IPS-18c (cell line): ENCODE measurements around the gene MTG1.
A peak's percentile ranks its signal among the peaks of the same experiment; 100 is the strongest.
"Not testable (repeated sequence)": the region's sequence is repeated elsewhere in the genome, so short reads cannot be mapped to it uniquely, and the experiment has no call there.

ENCODE experiments used
- H3K4me3 ChIP-seq: 2 replicates; pipeline ENCODE4 v1.7.0; 2013; ENCODE audit warnings: low read depth, mild to moderate bottlenecking, low read length, moderate library complexity; ENCODE audit not compliant: insufficient read depth
- H3K9me3 ChIP-seq: one replicate; pipeline ENCODE4 v1.6.1; 2013; ENCODE audit warnings: mild to moderate bottlenecking, low read length, moderate library complexity; ENCODE audit not compliant: control insufficient read depth, insufficient read depth

Gene MTG1

DNA sequence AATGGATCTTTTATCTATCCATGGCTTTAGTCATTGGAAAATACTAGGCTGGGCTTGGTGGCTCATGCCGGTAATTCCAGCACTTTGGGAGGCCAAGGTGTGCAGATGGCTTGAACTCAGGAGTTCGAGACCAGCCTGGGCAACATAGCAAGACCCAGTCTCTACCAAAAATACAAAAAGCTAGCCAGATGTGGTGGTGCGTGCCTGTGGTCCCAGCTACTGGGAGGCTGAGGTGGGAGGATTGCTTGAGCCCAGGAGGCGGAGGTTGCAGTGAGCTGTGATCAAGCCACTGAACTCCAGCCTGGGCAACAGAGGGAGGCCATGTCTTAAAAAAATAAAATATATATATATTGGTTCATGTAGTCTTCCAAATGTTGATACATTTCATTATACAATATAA is 7.0 kb upstream of the MTG1 start:
- not testable (repeated sequence) for H3K9me3 ChIP-seq, H3K4me3 ChIP-seq

DNA sequence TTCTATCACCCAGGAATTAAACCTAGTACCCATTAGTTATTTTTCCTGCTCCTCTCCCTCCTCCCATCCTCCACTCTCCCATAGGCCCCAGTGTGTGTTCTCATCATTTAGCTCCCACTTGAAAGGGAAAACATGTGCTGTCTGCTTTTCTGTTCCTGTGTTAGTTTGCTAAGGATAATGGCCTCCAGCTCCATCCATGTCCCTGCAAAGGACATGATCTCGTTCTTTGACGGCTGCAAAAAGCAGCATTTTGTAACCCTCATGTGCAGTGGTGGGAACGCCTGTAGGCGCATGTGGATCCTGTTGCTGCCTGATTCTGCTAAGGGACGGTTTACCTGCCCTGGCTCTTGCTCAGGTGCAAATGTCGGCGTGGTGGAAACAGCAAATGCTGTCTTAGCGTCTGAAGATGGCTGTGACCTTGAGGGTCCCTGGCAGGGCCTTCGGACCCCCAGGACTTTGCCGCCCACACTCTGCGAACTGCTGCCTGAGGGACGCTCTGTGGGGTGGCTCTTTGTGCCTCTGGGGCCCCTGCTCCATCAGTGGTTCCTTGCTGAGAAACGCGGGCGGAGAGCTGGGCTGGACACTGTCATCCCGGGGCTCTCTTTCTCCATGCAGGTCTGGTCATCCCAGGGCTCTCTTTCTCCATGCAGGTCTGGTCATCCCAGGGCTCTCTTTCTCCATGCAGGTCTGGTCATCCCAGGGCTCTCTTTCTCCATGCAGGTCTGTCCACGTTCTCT is 5.6 kb upstream of the MTG1 start:
- Histone ChIP-seq H3K9me3 (no peaks in the 10 kb centered on the region), H3K4me3 (no peak overlapping the region)

DNA sequence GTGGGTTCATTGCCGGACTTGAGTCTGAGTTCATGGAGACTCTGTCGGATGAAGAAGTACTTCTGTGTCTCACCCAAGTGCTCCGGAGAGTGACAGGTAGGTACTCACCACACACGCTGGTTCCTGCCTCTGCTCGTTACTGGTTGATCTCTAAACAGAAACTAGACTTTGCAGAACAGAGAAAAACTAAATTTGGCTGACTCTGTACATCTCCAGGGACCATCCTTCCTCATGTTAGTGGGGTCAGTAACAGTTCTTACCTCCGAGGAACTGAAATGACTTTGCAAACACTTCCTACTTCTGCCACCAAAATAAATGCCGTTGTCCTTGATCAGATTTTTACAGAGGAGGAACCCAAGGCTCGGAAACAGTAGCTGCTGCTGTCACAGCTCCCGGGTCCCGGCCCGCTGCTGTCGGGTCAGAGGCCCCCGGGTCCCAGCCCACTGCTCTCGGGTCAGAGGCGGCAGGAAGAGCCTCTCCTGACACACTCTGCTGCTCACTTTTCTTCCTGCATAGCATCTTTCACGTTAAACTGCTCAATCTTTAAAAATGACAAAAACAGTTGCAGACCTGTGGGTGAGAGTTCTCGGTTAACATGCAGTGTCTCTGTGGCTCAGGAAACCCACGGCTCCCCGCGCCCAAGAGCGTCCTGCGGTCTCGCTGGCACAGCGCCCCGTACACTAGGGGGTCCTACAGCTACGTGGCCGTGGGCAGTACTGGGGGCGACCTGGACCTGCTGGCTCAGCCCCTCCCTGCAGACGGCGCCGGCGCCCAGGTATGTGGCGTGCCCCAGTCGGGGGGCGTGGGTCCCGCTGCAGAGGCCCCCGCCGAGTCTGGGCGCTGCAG is 4.8 kb upstream of the MTG1 start:
- Histone ChIP-seq H3K9me3 (no peaks in the 10 kb centered on the region), H3K4me3 (no peak overlapping the region)

DNA sequence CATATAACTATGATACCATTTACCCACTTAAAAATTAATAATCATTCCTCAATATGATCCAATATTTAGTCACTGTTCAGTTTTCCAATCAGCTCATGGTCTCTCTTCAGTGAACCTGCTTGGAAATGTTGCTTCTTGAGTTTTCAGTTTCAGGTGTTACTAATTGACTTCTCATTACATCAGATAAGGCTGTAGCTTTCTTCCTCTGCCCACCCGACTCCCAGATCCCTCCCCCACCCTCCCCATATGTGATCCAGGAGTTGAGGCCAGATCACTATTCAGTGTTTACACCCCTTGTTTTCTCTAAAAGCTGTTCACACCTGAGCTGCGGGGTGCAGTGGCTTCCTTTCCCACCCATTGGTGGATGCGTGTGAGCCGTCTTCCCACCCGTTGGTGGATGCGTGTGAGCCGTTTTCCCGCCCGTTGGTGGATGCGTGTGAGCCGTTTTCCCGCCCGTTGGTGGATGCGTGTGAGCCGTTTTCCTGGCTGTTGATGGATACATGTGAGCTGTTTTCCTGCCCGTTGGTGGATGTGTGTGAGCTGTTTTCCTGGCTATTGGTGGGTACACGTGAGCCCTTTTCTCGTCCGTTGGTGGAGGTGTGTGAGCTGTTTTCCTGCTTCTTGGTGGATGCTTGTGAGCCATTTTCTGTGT is 3.2 kb upstream of the MTG1 start:
- Histone ChIP-seq H3K4me3 (no peak overlapping the region), H3K9me3 (peaks cover 2% of the 10 kb centered on the region)

DNA sequence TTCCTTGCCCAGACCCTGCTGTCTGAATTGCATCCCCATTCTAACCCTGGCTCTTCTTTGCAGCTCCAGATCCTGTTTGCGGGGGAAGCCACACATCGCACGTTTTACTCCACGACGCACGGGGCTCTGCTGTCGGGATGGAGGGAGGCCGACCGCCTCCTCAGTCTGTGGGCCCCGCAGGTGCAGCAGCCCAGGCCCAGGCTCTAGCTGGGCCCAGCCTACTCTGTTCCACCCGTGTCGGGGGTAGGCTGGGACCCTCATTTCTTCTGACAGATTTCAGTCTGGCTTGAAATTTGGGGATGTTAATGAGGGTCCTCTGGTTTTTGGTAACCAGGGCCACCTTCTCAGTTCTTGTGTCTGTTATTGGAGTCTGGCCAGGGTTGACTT is 2.7 kb upstream of the MTG1 start:
- no peak overlapping the region for H3K4me3 ChIP-seq
- H3K9me3 ChIP-seq = peaks cover 2% of the 10 kb centered on the region

DNA sequence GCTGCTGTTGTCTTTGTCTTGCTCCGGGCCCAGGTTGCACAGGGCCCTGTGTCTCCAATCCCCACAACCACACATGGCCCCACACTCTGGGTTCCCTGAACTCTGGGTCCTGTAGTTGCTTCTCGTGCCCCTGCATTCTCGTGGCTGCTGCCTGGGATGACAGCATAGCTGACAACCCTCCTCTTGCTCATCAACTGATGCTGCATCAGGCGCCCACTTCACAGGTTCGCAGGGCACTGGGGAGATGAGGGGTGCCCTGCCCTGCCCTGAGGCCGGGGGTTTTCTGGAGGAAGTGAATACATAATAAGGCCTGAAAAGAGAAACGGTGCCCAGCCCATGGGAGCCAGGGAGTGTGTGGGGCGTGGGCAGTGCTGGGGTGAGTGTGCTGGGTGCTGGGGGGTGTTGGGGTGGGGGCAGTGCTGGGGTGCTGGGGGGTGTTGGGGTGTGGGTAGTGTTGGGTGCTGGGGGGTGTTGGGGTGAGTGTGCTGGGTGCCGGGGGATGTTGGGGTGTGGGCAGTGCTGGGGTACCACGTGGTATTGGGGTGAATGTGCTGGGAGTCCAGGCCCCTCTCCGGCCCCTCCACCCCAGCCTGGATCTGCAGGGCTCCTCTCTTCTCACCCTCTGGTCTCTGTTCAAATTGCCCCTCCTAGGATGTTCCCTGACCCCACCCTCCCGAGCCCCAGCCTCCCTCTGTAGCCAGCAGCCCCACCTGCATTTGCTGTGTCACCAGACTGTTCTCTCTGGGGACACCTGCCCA is 2.0 kb upstream of the MTG1 start:
- H3K4me3 ChIP-seq = no peak overlapping the region
- peaks cover 2% of the 10 kb centered on the region for H3K9me3 ChIP-seq

DNA sequence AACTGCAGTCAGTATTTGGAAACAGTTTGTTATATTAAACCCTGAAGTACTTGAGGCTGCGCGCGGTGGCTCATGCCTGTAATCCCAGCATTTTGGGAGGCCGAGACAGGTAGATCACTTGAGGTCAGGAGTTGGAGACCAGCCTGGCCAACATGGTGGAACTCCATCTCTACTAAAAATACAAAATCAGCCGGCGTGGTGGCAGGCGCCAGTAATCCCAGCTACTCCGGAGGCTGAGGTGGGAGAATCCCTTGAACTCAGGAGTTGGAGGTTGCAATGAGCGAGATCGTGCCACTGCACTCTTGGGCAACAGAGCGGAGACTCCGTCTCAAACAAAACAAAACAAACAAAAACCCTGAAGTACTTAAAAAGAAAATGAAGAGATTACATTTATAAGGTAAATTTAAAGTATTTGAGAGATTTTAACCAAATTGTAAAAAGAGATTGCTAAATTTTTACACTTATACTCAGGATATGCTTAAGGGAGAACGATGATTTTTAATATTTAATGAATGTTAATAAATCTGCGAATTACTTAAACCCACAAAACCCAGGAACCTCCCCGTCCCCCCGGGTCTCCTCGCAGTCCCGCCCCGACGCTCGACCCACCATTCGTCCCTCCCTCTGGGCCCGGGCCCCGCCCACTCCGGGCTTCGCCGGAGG is 425 bp upstream of the MTG1 start:
- H3K4me3 ChIP-seq = peak overlapping the region; percentile 97; the same call in 1 of the 2 replicates
- peaks cover 2% of the 10 kb centered on the region for H3K9me3 ChIP-seq

DNA sequence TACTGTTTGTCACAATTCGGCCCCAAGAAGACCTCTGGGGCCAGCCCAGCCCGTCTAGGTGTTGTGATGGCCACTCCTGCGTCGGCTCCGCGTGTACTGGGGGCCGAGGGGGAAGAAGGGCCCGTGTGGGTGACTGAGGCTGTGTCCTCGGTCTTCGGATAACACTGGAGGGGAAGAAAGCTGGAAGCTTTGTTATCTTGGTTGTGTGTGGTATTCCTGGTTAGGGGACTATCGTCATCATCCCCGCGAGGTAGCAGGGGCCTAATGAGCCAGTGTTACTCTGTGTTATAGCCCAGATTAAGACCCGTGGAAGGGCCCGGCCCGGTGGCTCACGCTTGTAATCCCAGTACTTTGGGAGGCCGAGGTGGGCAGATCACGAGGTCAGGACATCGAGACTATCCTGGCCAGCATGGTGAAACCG is 854 bp downstream of the MTG1 start:
- H3K4me3 ChIP-seq = peak overlapping the region; percentile 97
- peaks cover 2% of the 10 kb centered on the region for H3K9me3 ChIP-seq

DNA sequence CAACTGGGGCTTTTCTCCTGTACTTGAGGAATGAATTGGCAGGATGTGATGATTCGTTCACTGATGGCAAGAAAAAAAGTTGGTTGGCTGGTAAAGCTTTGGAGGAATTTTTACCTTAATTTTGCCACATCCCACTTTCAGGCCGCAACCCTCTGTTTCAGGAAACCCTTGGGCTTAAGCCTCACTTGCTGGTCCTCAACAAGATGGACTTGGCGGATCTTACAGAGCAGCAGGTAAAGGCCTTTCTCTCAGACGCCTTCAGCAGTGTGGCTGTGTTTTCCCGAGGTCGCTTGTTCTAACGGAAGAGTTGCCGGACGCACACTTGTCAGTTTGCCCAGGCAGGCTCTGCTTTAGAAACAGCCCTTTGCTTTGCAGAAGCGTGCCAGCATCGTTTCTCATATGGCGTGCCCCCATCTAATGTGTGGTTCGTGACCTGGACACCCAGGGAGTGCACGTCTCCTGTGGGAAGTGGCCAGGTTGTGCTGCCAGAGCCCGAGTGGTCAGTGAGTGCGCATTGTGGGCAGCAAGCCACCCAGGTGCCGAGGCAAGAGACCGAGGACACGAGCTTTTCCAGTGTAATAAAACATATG is 2.2 kb downstream of the MTG1 start:
- Histone ChIP-seq H3K9me3 (peaks cover 2% of the 10 kb centered on the region), H3K4me3 (no peak overlapping the region)

DNA sequence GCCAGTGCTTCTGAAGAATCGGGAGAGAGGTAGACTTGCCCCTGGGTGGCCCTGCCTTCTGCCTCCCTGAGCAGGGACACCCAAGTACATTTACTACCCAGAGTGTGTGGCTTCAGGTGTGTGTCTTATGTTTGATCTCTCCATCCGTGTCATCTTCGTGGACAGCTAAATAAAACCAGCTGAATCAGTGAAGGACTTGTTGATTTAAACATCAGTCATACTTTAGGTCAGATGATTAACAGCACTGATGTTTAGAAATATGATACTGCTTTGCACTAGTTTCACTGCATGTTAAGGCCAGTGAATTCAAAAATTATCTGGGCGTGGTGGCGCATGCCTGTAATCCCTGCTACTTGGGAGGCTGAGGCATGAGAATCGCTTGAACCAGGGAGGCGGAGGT is 4.0 kb downstream of the MTG1 start:
- Histone ChIP-seq H3K4me3 (no peak overlapping the region), H3K9me3 (peaks cover 2% of the 10 kb centered on the region)

DNA sequence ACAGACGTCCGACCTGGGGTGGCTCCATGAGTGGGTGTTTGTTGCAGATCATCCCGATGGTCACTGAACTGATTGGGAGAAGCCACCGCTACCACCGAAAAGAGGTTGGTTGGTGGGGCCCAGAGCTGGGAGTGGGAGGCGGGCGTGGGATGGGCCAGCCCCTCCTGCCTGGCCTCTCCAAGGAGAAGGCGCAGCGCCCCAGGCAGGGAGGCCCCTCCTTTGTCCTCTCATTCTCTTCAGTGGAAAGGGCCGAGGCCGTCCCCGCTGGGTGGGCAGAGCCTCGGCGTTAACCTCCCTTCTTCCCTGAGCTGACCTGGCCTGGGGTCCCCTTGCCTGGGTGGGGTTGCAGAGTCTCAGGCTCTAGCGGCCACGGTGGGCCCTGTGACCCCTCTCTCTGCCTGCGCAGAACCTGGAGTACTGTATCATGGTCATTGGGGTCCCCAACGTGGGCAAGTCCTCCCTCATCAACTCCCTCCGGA is 5.2 kb downstream of the MTG1 start:
- Histone ChIP-seq H3K4me3 (no peak overlapping the region), H3K9me3 (peaks cover 2% of the 10 kb centered on the region)

DNA sequence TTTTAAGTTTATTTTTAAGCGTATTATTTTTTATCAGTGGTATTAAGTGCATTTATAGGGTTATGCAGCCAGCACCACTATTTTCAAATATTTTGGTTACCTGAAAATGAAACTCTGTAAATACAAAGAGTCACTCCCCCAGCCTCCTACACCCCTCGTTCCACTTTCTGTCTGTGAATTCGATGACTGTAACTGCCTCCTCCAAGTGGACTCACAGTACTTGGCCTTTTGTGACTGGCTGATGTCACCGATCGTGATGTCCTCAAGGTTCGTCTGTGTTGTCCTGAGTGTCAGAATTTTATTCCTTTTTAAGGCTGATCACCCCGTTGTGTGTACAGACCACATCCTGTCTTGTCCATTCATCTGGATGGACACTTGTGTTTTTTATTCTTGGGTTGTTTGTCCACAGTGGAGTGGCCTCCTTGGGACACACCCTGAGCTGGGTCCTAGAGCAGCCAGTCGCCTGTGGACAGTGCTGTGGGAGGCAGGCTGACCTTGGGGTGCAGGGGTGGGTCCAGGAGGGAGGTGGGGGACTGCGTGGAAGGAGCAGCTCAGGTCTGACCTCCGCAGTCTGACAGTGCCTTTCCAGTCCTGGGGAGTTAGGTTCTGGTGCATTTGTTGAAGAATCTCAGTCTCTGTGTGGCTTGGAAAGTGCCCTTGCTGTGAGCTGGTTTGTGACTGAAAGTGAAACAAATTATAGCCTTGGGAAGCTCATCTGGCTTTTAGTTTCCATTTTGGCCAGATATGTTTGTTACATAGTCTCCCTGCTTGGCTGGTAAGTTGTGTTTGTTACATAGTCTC is 6.9 kb downstream of the MTG1 start:
- Histone ChIP-seq H3K9me3 (no peaks in the 10 kb centered on the region), H3K4me3 (no peak overlapping the region)

DNA sequence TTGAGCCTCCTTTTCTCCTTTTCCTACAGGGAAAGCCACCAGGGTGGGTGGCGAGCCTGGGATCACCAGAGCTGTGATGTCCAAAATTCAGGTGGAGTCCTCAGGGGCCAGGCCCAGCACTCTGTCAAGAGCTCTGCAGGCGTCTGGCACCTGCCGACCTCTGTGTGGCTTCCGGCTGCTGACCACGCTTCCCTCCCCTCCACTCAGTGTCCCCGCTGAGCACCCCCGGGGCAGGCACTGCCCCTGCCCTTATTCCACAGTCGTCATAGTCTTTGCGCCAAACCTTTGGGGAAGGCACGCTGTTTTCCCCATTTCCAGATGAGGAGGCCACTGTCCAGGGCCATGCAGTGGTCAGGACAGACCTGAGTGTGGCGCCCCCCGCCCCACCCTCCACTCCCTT is 7.5 kb downstream of the MTG1 start:
- no peak overlapping the region for H3K4me3 ChIP-seq
- H3K9me3 ChIP-seq = no peaks in the 10 kb centered on the region

DNA sequence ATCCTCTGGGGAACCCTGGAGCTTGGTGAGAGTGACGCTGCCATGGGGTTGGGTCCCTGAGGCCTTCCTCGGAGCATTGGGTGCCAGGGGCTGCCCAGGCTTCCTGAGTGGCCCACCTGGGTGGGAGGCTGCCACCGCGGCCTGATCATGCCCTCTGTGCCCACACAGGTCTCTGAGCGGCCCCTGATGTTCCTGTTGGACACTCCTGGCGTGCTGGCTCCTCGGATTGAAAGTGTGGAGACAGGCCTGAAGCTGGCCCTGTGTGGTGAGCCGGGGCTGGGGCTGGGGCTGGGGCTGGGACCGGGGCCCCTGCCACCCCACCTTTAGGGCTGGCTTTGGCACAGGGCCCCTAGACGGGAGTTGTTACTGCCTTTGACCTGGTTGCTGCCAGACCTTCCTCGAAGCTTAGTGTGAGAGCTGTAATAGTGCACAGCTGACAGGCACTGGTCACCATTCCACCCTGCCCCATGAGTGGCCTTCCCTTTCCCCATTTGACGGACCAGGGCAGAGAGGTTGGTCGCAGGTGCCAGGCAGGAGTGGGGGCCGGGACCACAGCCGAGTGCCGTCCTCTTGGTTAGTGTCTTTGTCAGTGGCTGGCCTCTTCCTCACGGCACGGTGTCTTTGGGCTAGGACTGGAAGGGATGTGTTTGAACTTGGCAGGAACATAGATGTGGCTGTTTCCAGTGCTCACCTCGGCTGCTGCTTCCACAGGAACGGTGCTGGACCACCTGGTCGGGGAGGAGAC is 8.2 kb downstream of the MTG1 start:
- H3K4me3 ChIP-seq = no peak overlapping the region
- no peaks in the 10 kb centered on the region for H3K9me3 ChIP-seq

DNA sequence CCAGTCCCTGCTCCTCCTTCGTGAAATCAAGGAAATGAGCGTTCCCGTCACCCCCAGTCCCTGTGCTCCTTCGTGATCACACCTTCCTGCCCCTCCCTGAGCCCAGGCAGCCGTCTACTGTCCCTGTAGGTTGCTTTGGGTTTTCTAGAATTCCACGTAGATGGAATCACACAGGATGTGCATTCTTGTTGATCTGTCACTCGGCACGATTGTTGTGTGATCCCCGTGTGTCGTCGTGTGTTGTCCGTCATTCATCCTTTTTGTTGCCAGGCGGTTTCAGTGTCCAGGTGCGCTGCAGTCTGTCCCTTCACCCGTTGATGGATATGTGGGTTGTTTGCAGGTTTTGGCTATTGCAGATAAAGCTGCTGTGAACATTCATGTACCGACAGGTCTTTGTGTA is 9.4 kb downstream of the MTG1 start:
- no peaks in the 10 kb centered on the region for H3K9me3 ChIP-seq
- no peak overlapping the region for H3K4me3 ChIP-seq
